Hepatocyte (in vitro differentiated cells): ENCODE data around the gene PITPNC1. TPM values are rescaled to one million over a fixed set of nuclear protein-coding genes. Genes with fewer than 3 reads are reported as not detected.
"Not testable (repeated sequence)": the region's sequence is repeated elsewhere in the genome, so short reads cannot be mapped to it uniquely, and the experiment has no call there.

ENCODE experiments used
- DNase-seq: peaks from one replicate; pipeline ENCODE4 v3.0.0-alpha.2; 2016; ENCODE audit warnings: low spot score
- H2AFZ ChIP-seq: fragments of 200-600 bp; sonication (generic); 2 replicates; pipeline ENCODE4 v1.6.0; 2016; ENCODE audit warnings: antibody characterized with exemption, mild to moderate bottlenecking
- H3K27ac ChIP-seq: fragments of 200-600 bp; sonication (generic); 2 replicates; pipeline ENCODE4 v1.5.1; 2016; ENCODE audit warnings: mild to moderate bottlenecking
- H3K27me3 ChIP-seq: fragments of 200-600 bp; sonication (generic); 2 replicates; pipeline ENCODE4 v1.6.1; 2016
- H3K36me3 ChIP-seq: fragments of 200-600 bp; sonication (generic); replicated peaks from 2 replicates; pipeline ENCODE4 v1.5.1; 2016; ENCODE audit warnings: low read depth; ENCODE audit not compliant: insufficient read depth
- H3K4me1 ChIP-seq: fragments of 200-600 bp; sonication (generic); 2 replicates; pipeline ENCODE4 v1.5.1; 2016; ENCODE audit warnings: mild to moderate bottlenecking, moderate library complexity; ENCODE audit not compliant: insufficient read depth
- H3K4me2 ChIP-seq: fragments of 200-600 bp; sonication (generic); 2 replicates; pipeline ENCODE4 v1.6.0; 2016
- H3K4me3 ChIP-seq: fragments of 200-600 bp; sonication (generic); 2 replicates; pipeline ENCODE4 v1.5.1; 2016; ENCODE audit warnings: mild to moderate bottlenecking
- H3K79me2 ChIP-seq: fragments of 200-600 bp; sonication (generic); 2 replicates; pipeline ENCODE4 v1.6.0; 2017; ENCODE audit warnings: mild to moderate bottlenecking
- H3K9me2 ChIP-seq: fragments of 200-600 bp; sonication (generic); replicated peaks from 2 replicates; pipeline ENCODE4 v1.6.0; 2017; ENCODE audit warnings: mild to moderate bottlenecking; ENCODE audit not compliant: insufficient read depth
- H3K9me3 ChIP-seq: fragments of 200-600 bp; sonication (generic); 2 replicates; pipeline ENCODE4 v1.5.1; 2016; ENCODE audit warnings: low read depth, mild to moderate bottlenecking
- H4K20me1 ChIP-seq: fragments of 200-600 bp; sonication (generic); 2 replicates; pipeline ENCODE4 v1.6.0; 2016; ENCODE audit warnings: mild to moderate bottlenecking; ENCODE audit not compliant: insufficient read depth, poor library complexity, severe bottlenecking
- EZH2 ChIP-seq: fragments of 200-600 bp; sonication (generic); IDR thresholded peaks from 2 replicates; pipeline ENCODE4 v1.6.1; 2016; ENCODE audit warnings: antibody characterized with exemption, mild to moderate bottlenecking, borderline replicate concordance
- EZH2phosphoT487 ChIP-seq: fragments of 200-600 bp; sonication (generic); IDR thresholded peaks from one replicate; pipeline ENCODE4 v1.6.1; 2018; ENCODE audit warnings: antibody characterized with exemption, mild to moderate bottlenecking, low read depth, moderate library complexity; ENCODE audit not compliant: unreplicated experiment, severe bottlenecking
- WGBS: methylation state at CpG from one replicate; pipeline ENCODE4 v1.1.6; 2016; ENCODE audit warnings: low lambda C conversion rate; ENCODE audit errors: missing lambda C conversion rate; 5-methylcytosine and 5-hydroxymethylcytosine counted together
- polyA plus RNA-seq: library from polyadenylated mRNA; unstranded; fragments of >200 nt; fragmentation: Nextera tagmentation; extraction: Ambion mirVana; gene quantifications from 2 replicates; pipeline ENCODE4 v1.2.1, GENCODE V29; 2016
- total RNA-seq: library from RNA; depleted of rRNA; stranded (reverse); fragments of >200 nt; gene quantifications from 2 replicates; pipeline ENCODE4 v1.2.3, GENCODE V29; 2014
- TF ChIP-seq, protein P1 (sequence below): fragments of 200-600 bp; sonication (generic); IDR thresholded peaks from 2 replicates; pipeline ENCODE4 v1.5.1; 2016; ENCODE audit warnings: antibody characterized with exemption, mild to moderate bottlenecking; ENCODE audit not compliant: poor library complexity

Gene PITPNC1
- total RNA-seq (4.6 and 8.3 TPM in 2 replicates), polyA plus RNA-seq (8.1 and 9.3 TPM in 2 replicates)

- no peaks in the 10 kb centered on the region for H3K9me2 ChIP-seq
- no peaks in the 10 kb centered on the region for H3K27me3 ChIP-seq
- peak within 1 kb of the TSS; percentile 94 for H3K27ac ChIP-seq
- H3K4me3 ChIP-seq, result peak within 1 kb of the TSS; percentile 99
- TF ChIP-seq, protein P1, sequence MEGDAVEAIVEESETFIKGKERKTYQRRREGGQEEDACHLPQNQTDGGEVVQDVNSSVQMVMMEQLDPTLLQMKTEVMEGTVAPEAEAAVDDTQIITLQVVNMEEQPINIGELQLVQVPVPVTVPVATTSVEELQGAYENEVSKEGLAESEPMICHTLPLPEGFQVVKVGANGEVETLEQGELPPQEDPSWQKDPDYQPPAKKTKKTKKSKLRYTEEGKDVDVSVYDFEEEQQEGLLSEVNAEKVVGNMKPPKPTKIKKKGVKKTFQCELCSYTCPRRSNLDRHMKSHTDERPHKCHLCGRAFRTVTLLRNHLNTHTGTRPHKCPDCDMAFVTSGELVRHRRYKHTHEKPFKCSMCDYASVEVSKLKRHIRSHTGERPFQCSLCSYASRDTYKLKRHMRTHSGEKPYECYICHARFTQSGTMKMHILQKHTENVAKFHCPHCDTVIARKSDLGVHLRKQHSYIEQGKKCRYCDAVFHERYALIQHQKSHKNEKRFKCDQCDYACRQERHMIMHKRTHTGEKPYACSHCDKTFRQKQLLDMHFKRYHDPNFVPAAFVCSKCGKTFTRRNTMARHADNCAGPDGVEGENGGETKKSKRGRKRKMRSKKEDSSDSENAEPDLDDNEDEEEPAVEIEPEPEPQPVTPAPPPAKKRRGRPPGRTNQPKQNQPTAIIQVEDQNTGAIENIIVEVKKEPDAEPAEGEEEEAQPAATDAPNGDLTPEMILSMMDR, result no peak
- TF ChIP-seq EZH2, result no peak
- no peak for TF ChIP-seq EZH2phosphoT487
- no peaks in the 10 kb centered on the region for H3K36me3 ChIP-seq
- H3K4me1 ChIP-seq, result peaks cover 3% of the 10 kb centered on the region
- no peaks in the 10 kb centered on the region for H3K9me3 ChIP-seq
- peak; percentile 92 for DNase-seq
- H3K4me2 ChIP-seq, result peak within 1 kb of the TSS; percentile 98
- H4K20me1 ChIP-seq, result no peaks in the 10 kb centered on the region
- peak within 1 kb of the TSS; percentile 95 for H2AFZ ChIP-seq
- 1% methylated on average over 29 of the region's 56 CpGs for WGBS
- H3K79me2 ChIP-seq, result peaks cover 9% of the 10 kb centered on the region
Observed at GRCh38 chr17:67376737-67377487, at the start of gene PITPNC1. PITPNC1 (plus strand) TSS chr17:67377281.

DNA sequence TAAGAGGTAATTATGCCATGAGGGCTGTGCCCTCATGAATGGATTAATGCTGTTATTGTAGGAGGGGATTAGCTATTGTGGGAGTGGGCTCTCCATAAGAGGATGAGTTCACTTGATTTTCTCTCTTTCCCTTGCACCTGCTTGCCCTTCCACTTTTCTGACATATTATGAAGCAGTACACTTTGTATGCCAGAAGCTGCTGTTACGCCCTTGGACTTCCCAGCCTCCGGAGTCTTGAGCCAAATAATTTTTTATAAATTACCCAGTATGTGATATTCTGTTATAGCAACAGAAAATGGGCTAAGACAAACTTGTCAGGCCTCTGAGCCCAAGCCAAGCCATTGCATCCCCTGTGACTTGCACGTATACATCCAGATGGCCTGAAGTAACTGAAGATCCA, 49.1 kb upstream of the PITPNC1 start:
- no peak overlapping the region for H3K27ac ChIP-seq
- WGBS, result 95% methylated on average over 3 of the region's 3 CpGs
- H3K4me2 ChIP-seq, result no peak overlapping the region
- H2AFZ ChIP-seq, result no peak overlapping the region
- TF ChIP-seq EZH2phosphoT487 (no peak), EZH2 (no peak)
- TF ChIP-seq, protein P1, result no peak
- no peak overlapping the region for H3K4me3 ChIP-seq
- H4K20me1 ChIP-seq, result no peaks in the 10 kb centered on the region
- no peaks in the 10 kb centered on the region for H3K27me3 ChIP-seq
- DNase-seq, result no peak
- H3K79me2 ChIP-seq, result no peaks in the 10 kb centered on the region
- no peaks in the 10 kb centered on the region for H3K36me3 ChIP-seq
- no peaks in the 10 kb centered on the region for H3K9me3 ChIP-seq
- H3K4me1 ChIP-seq, result peaks cover 2% of the 10 kb centered on the region
- no peaks in the 10 kb centered on the region for H3K9me2 ChIP-seq

GRCh38 chr17:67331381-67332161, 45.5 kb upstream of the PITPNC1 start:
- H3K4me1 ChIP-seq, result peaks cover 10% of the 10 kb centered on the region
- not testable (repeated sequence) for H3K36me3 ChIP-seq, H3K9me2 ChIP-seq, H2AFZ ChIP-seq, H3K9me3 ChIP-seq, H3K79me2 ChIP-seq, H3K27me3 ChIP-seq, H3K4me3 ChIP-seq, H3K27ac ChIP-seq, DNase-seq, H3K4me2 ChIP-seq, H4K20me1 ChIP-seq
- WGBS, result 96% methylated on average over 8 of the region's 8 CpGs

DNA sequence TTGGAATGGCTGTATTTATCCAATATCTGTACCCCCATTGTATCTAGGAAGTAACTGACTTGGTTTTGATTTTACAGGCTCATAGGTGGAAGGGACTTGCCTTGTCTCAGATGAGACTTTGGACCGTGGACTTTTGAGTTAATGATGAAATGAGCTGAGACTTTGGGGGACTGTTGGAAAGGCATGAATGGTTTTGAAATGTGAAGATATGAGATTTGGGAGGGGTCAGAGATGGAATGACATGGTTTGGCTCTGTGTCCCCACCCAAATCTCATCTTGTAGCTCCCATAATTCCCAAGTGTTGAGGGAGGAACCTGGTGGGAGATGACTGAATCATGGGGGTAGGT, 44.9 kb upstream of the PITPNC1 start:
- 96% methylated on average over 1 of the region's 1 CpG for WGBS

More for the DNA sequence above, 44.9 kb upstream of the PITPNC1 start:
- not testable (repeated sequence) for H2AFZ ChIP-seq, H3K27ac ChIP-seq, H3K79me2 ChIP-seq, DNase-seq, H4K20me1 ChIP-seq, H3K36me3 ChIP-seq, H3K9me2 ChIP-seq, H3K4me3 ChIP-seq, H3K27me3 ChIP-seq, H3K4me2 ChIP-seq, H3K9me3 ChIP-seq
- H3K4me1 ChIP-seq, result peaks cover 10% of the 10 kb centered on the region
